ENCODE results near the gene PSEN1.
A peak's percentile ranks its signal among the peaks of the same experiment; 100 is the strongest.

Gene PSEN1

DNA sequence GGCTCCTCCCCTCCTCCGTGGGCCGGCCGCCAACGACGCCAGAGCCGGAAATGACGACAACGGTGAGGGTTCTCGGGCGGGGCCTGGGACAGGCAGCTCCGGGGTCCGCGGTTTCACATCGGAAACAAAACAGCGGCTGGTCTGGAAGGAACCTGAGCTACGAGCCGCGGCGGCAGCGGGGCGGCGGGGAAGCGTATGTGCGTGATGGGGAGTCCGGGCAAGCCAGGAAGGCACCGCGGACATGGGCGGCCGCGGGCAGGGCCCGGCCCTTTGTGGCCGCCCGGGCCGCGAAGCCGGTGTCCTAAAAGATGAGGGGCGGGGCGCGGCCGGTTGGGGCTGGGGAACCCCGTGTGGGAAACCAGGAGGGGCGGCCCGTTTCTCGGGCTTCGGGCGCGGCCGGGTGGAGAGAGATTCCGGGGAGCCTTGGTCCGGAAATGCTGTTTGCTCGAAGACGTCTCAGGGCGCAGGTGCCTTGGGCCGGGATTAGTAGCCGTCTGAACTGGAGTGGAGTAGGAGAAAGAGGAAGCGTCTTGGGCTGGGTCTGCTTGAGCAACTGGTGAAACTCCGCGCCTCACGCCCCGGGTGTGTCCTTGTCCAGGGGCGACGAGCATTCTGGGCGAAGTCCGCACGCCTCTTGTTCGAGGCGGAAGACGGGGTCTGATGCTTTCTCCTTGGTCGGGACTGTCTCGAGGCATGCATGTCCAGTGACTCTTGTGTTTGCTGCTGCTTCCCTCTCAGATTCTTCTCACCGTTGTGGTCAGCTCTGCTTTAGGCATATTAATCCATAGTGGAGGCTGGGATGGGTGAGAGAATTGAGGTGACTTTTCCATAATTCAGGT, at the start of gene PSEN1:
TSS of gene PSEN1 (plus strand) at position 121 of the 839 bp plus-strand sequence. CDS start 11,513 bp downstream, outside the sequence.
- DNase-seq: peak; percentile 100

DNA sequence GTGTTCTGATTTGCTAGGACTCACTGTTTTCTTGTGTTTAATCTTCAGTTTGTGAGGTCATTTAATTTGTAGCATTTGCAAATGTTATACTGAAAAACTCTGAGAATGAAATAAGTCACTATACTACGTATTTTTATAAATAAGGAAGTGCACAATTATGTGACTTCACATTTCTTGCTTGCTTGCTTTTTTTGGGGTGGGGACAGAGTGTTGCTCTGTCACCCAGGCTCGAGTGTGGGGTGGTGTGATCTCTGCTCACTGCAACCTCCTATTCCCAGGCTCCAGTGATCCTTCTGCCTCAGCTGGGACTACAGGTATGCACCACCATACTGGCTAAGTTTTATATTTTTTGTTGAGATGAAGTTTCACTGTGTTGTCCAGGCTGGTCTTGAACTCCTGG, 45.3 kb upstream of the PSEN1 start:
- DNase-seq: no peak

GRCh38 chr14:73097421-73097820, 38.9 kb upstream of the PSEN1 start:
- DNase-seq: no peak

GRCh38 chr14:73100334-73100733, 36.0 kb upstream of the PSEN1 start:
- no peak for DNase-seq

GRCh38 chr14:73102806-73103497, 33.4 kb upstream of the PSEN1 start:
- DNase-seq: no peak

DNA sequence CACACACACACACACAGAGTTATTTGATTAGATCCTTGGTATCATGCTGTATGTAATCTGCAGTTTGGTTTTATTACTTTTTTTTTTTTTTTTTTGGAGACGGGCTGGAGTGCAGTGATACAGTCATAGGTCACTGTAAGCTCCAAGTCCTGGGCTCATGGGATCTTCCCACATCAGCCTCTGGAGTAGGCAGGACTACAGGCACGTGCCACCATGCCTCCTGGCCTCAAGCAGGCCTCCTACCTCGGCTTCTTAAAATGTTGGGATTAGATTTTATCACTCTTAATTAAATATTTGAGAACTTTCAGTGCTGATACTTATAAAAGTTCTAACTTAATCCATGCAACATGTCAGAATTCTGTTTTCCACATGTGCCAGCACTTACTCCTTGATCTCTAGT, 31.3 kb upstream of the PSEN1 start:
- DNase-seq: no peak

DNA sequence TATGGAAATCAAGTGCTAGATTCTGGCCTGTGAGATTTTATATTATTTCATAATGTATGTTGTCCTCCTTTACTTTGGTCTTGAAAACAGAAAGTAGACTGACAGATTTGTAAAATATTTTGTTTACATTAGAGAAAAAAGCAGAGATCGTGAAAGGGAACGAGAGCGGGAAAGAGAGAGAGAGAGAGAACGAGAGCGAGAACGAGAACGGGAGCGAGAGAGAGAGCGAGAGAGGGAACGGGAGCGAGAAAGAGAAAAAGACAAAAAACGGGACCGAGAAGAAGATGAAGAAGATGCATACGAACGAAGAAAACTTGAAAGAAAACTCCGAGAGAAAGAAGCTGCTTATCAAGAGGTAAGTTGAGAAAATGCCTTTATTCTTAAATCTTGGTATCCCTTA, 30.6 kb upstream of the PSEN1 start:
- DNase-seq: no peak

DNA sequence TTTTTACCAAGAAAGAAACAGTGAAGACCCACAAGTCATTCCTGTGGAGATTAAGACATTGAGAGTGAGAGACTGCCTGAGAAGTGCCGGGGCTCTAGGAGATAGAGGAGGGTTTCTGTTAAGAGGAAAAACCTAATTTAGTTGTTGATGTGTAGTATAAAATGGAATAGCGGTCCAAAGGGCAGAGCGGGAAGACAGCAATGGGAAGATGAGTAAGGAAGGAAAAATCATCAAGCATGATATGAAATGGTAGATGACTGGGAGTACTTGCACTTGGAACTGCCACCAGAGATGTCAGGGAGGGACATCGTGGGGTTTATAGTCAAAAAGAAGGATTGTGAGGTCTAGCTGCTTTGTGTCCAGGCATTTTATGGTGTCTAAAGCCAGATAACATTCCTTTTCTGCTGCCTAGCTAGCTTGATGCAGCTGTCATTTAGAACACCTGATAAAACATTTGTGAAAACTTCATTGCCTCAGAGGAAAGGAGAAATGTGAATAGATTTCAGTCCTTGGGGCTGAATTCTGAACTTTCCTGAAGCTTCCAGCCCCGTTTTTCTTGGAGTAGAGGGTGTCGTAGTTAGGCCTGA, 20.1 kb upstream of the PSEN1 start:
- DNase-seq: no peak

DNA sequence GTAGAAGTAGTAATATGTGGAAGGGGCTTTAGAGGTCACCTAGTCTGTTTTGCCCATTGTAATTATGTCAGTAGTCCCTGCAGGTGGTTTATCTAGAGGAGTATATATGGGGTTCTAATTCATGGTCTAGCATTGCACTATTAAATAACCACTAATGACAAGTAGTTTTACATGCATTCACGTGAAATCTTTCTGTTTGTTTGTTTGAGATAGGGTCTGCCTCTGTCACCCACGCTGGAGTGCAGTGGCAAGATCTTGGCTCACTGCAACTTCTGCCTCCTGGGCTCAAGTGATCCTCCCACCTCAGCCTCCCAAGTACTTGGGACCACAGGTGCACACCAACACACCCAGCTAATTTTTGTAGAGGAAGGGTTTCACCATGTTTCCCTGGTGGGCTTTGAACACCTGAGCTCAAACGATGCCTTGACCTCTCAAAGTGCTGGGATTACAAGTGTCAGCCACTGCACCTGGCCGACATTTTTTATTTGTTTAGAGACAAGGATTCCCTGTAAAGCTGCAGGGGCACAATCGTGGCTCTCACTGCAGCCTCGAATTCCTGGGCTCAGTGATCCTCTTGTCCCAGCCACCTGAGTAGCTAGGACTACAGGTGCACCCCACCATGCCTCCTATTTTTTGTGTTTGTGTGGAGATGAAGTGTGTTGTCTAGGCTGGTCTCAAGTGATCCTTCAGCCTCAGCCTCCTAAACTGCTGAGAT, 12.0 kb upstream of the PSEN1 start:
- no peak for DNase-seq

- DNase-seq: no peak
Observed at GRCh38 chr14:73125169-73125588, 11.1 kb upstream of the PSEN1 start.

- DNase-seq: no peak
Observed at GRCh38 chr14:73125746-73126145, 10.6 kb upstream of the PSEN1 start.

DNA sequence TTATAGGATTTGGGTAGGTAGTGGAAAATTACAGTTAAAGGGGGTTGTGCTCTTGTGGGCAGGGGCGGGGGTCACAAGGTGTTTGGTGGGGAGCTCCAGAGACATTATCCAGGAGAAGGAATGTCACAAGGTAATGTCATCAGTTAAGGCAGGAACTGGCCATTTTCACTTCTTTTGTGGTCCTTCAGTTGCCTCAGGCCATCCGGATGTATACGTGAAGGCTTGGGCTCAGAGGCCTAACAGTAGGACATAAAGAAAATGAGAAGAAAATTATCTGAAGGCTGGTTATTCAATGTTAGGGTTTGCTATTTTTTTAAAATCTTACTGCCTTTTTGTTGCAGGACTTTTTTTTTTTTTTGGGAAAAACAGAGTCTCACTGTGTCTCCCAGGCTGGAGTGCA, 2.5 kb upstream of the PSEN1 start:
- no peak for DNase-seq

DNA sequence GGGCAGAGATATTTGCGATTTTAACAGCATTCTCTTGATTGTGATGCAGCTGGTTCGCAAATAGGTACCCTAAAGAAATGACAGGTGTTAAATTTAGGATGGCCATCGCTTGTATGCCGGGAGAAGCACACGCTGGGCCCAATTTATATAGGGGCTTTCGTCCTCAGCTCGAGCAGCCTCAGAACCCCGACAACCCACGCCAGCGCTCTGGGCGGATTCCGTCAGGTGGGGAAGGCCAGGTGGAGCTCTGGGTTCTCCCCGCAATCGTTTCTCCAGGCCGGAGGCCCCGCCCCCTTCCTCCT, 271 bp upstream of the PSEN1 start:
- DNase-seq: no peak

- DNase-seq: no peak
Observed at GRCh38 chr14:73140811-73141323, 4.6 kb downstream of the PSEN1 start.

DNA sequence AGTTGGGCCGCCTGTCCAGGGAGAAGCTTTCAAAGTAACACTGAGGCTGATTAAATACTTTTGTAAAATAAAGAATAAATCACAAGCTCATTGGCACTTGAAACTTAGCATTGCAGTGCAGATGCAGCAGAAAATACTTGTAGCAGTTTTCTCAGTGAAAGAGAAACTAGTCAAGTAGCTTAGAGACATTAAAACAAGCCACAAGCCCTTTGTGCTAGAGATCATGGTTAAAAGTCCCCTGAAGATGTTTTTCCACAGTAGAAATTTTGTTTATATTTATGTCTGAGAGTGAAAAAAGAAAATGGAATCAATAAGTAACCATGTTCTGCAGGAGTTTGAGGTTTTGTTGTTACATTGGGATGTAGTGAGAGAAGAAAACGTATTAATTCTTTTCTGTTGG, 5.9 kb downstream of the PSEN1 start:
- no peak for DNase-seq

- DNase-seq: no peak
Observed at GRCh38 chr14:73143003-73143402, 6.7 kb downstream of the PSEN1 start.

GRCh38 chr14:73143617-73144016, 7.3 kb downstream of the PSEN1 start:
- DNase-seq: no peak

- DNase-seq: no peak
Observed at GRCh38 chr14:73145371-73145770, 9.1 kb downstream of the PSEN1 start.

DNA sequence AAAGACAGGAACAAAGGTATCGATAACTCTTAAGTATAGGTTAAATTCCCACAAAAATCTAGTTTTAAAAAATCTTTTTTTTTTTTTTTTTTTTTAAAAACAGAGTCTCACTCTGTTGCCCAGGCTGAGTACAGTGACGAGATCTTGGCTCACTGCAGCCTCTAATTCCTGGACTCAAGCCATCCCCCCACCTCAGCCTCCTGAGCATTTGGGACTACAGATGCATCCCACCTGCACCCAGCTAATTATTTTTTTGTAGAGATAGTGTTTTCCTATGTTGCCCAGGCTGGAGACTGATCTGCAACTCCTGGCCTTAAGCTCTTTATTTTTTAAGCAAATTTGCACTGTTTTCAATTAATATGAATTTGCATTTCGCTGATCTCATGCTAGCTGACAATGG, 9.8 kb downstream of the PSEN1 start:
- no peak for DNase-seq

- DNase-seq: no peak
Observed at GRCh38 chr14:73149753-73150152, 13.4 kb downstream of the PSEN1 start.

DNA sequence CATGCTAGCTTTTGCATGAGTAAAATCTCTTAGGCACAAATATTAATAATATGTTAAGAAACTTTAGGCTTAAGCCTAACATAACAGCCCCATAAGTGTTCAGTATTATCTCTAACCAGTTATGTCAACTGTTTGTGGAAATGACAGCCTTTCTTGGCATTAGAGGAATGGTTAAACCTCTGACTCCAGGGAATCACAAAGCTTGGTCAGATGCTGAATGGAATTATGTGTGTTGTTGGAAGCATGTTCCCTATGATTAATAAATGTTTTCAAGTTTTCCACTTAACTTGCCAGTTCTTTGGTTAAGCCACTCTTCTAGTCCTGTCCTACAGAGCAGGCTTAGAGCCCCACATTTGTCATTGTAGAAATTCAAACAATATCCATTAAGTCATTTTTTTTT, 17.0 kb downstream of the PSEN1 start:
- DNase-seq: no peak

DNA sequence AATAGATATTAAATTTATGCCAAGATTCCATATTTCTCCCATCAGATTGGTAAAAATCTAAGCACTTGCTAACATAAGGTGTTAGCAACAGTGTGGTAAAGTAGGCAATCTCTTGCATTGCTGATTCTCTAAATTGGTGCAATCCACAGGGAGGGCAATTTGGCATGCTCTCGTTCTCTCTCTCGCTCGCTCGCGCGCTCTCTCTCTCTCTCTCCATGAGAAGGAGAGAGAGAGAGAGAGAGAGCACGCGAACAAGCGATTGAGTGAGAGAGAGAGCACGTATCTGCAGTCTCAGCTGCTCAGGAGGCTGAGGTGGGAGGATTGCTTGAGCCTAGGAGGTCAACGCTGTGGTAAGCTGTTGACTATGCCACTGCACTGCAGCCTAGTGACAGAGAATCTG, 25.9 kb downstream of the PSEN1 start:
- no peak for DNase-seq

- DNase-seq: no peak
Observed at GRCh38 chr14:73166399-73166798, 30.1 kb downstream of the PSEN1 start.
